ENCODE measurements around the gene HOTAIR.

HOTAIR gene

GRCh38 chr12:54019091-54019811 lies 44.5 kb upstream of the HOTAIR start:
- no peak for DNase-seq (ENCODE audit: low read depth)
- H3K4me3 ChIP-seq (ENCODE audit: low read length) = no peak overlapping the region
- TF ChIP-seq CTCF (conservative IDR thresholded peaks at IDR 0.05; ENCODE audit: low read depth, low read length) = no peak

- TF ChIP-seq CTCF (conservative IDR thresholded peaks at IDR 0.05; ENCODE audit: low read depth, low read length) = no peak
- no peak overlapping the region for H3K4me3 ChIP-seq (ENCODE audit: low read length)
- no peak for DNase-seq (ENCODE audit: low read depth)
Measured at GRCh38 chr12:54018468-54018984, 43.8 kb upstream of the HOTAIR start.

- H3K4me3 ChIP-seq (ENCODE audit: low read length) = peak overlapping the region; percentile 8
- no peak for DNase-seq (ENCODE audit: low read depth)
- TF ChIP-seq CTCF (conservative IDR thresholded peaks at IDR 0.05; ENCODE audit: low read depth, low read length) = no peak
Measured at GRCh38 chr12:54017878-54018467, 43.2 kb upstream of the HOTAIR start.

- DNase-seq (ENCODE audit: low read depth) = no peak
- H3K4me3 ChIP-seq (ENCODE audit: low read length) = peak overlapping the region; percentile 8
- no peak for TF ChIP-seq CTCF (conservative IDR thresholded peaks at IDR 0.05; ENCODE audit: low read depth, low read length)
Measured at GRCh38 chr12:54017027-54017788, 42.5 kb upstream of the HOTAIR start.

- no peak for TF ChIP-seq CTCF (conservative IDR thresholded peaks at IDR 0.05; ENCODE audit: low read depth, low read length)
- H3K4me3 ChIP-seq (ENCODE audit: low read length) = no peak overlapping the region
- no peak for DNase-seq (ENCODE audit: low read depth)
Measured at GRCh38 chr12:54016478-54016964, 41.8 kb upstream of the HOTAIR start.

GRCh38 chr12:54016051-54016450 lies 41.3 kb upstream of the HOTAIR start:
- TF ChIP-seq CTCF (conservative IDR thresholded peaks at IDR 0.05; ENCODE audit: low read depth, low read length) = no peak
- H3K4me3 ChIP-seq (ENCODE audit: low read length) = no peak overlapping the region
- DNase-seq (ENCODE audit: low read depth) = no peak

Measured in retinal pigment epithelial cell (primary cell).